GM06990 (cell line): ENCODE measurements around the gene TXNRD3.

Experiments used
- DNase-seq: peaks from one replicate; pipeline ENCODE4 v3.0.0-alpha.2; 2011; ENCODE audit not compliant: insufficient read length; ENCODE audit errors: extremely low read depth
- H3K27me3 ChIP-seq: replicated peaks from 2 replicates; pipeline ENCODE4 v1.6.0; 2011; ENCODE audit warnings: low read length; ENCODE audit not compliant: control insufficient read depth, insufficient read depth
- H3K36me3 ChIP-seq: 2 replicates; pipeline ENCODE4 v1.5.1; 2011; ENCODE audit warnings: low read length; ENCODE audit not compliant: control insufficient read depth, insufficient read depth
- H3K4me3 ChIP-seq: replicated peaks from 2 replicates; pipeline ENCODE4 v1.5.1; 2011; ENCODE audit warnings: low read depth, mild to moderate bottlenecking, control low read depth, low read length
- CTCF ChIP-seq: IDR thresholded peaks from 2 replicates; pipeline ENCODE4 v1.5.1; 2011; ENCODE audit warnings: low read length, control low read depth, mild to moderate bottlenecking, inconsistent platforms; ENCODE audit not compliant: insufficient read depth, poor library complexity, severe bottlenecking

Gene TXNRD3

GRCh38 chr3:126557415-126557745 is 97.5 kb downstream of the TXNRD3 start:
- Histone ChIP-seq H3K27me3 (peaks cover 1% of the 10 kb centered on the region), H3K36me3 (no peaks in the 10 kb centered on the region), H3K4me3 (no peak overlapping the region)
- DNase-seq = no peak
- no peak for TF ChIP-seq CTCF
